Trophoblast cell (in vitro differentiated cells and primary cell): ENCODE data around the gene MUC4.
"Not testable (repeated sequence)": the region's sequence is repeated elsewhere in the genome, so short reads cannot be mapped to it uniquely, and the experiment has no call there.

ENCODE experiments used
- DNase-seq, 2 donors: peaks; one replicate each; pipeline ENCODE4 v3.0.0-alpha.2; 2016
- H2AFZ ChIP-seq: 2 replicates; pipeline ENCODE4 v1.6.1; 2013; ENCODE audit warnings: low read length, moderate library complexity, mild to moderate bottlenecking; ENCODE audit not compliant: insufficient read depth, poor library complexity
- H2AK5ac ChIP-seq: 2 replicates; pipeline ENCODE4 v1.6.1; 2013; ENCODE audit warnings: mild to moderate bottlenecking, low read length
- H2BK120ac ChIP-seq: 2 replicates; pipeline ENCODE4 v1.6.1; 2013; ENCODE audit warnings: low read length, mild to moderate bottlenecking, moderate library complexity; ENCODE audit not compliant: insufficient read depth, poor library complexity
- H2BK12ac ChIP-seq: 2 replicates; pipeline ENCODE4 v1.6.1; 2013; ENCODE audit warnings: mild to moderate bottlenecking, low read length, moderate library complexity
- H2BK5ac ChIP-seq: 2 replicates; pipeline ENCODE4 v1.6.1; 2013; ENCODE audit warnings: low read length, low read depth, moderate library complexity, mild to moderate bottlenecking; ENCODE audit not compliant: poor library complexity
- H3K14ac ChIP-seq: 2 replicates; pipeline ENCODE4 v1.6.1; 2013; ENCODE audit warnings: mild to moderate bottlenecking, low read length
- H3K18ac ChIP-seq: 2 replicates; pipeline ENCODE4 v1.6.1; 2013; ENCODE audit warnings: mild to moderate bottlenecking, low read length
- H3K23ac ChIP-seq: 2 replicates; pipeline ENCODE4 v1.6.1; 2013; ENCODE audit warnings: low read length
- H3K27ac ChIP-seq: 2 replicates; pipeline ENCODE4 v1.5.1; 2013; ENCODE audit warnings: low read depth, mild to moderate bottlenecking, inconsistent platforms, low read length, moderate library complexity
- H3K27me3 ChIP-seq: 2 replicates; pipeline ENCODE4 v1.6.1; 2013; ENCODE audit warnings: inconsistent platforms, mild to moderate bottlenecking, low read length, moderate library complexity; ENCODE audit not compliant: insufficient read depth
- H3K36me3 ChIP-seq, 2 experiments: 1 replicate in 1 of 2; 2 replicates in 1 of 2; pipeline ENCODE4 v1.6.1; 2013; ENCODE audit warnings: low read length in 2 of 2, mild to moderate bottlenecking in 2 of 2, moderate library complexity in 1 of 2; ENCODE audit not compliant: insufficient read depth in 2 of 2, control insufficient read depth in 1 of 2
- H3K4ac ChIP-seq: 2 replicates; pipeline ENCODE4 v1.6.1; 2013; ENCODE audit warnings: low read depth, mild to moderate bottlenecking, low read length, moderate library complexity
- H3K4me1 ChIP-seq, 2 experiments: 1 replicate in 1 of 2; 2 replicates in 1 of 2; pipeline ENCODE4 v1.6.1; 2013; ENCODE audit warnings: low read length in 2 of 2, mild to moderate bottlenecking in 2 of 2, moderate library complexity in 1 of 2; ENCODE audit not compliant: insufficient read depth in 2 of 2, control insufficient read depth in 1 of 2
- H3K4me2 ChIP-seq: 2 replicates; pipeline ENCODE4 v1.6.1; 2013; ENCODE audit warnings: inconsistent platforms, mild to moderate bottlenecking, low read length, moderate library complexity
- H3K4me3 ChIP-seq: 2 replicates; pipeline ENCODE4 v1.5.1; 2013; ENCODE audit warnings: mild to moderate bottlenecking, low read depth, low read length, inconsistent platforms
- H3K79me1 ChIP-seq: one replicate; pipeline ENCODE4 v1.6.1; 2013; ENCODE audit warnings: low read length
- H3K79me2 ChIP-seq: 2 replicates; pipeline ENCODE4 v1.6.1; 2013; ENCODE audit warnings: low read length, mild to moderate bottlenecking; ENCODE audit not compliant: control insufficient read depth, insufficient read depth, poor library complexity
- H3K9ac ChIP-seq: 2 replicates; pipeline ENCODE4 v1.6.1; 2013; ENCODE audit warnings: mild to moderate bottlenecking, low read length
- H3K9me3 ChIP-seq: 2 replicates; pipeline ENCODE4 v1.6.1; 2013; ENCODE audit warnings: low read depth, mild to moderate bottlenecking, control low read depth, inconsistent platforms, low read length; ENCODE audit not compliant: insufficient read depth
- H4K12ac ChIP-seq: 2 replicates; pipeline ENCODE4 v1.6.1; 2013; ENCODE audit warnings: low read depth, mild to moderate bottlenecking, low read length, moderate library complexity
- H4K8ac ChIP-seq: 2 replicates; pipeline ENCODE4 v1.6.1; 2013; ENCODE audit warnings: low read depth, mild to moderate bottlenecking, low read length, moderate library complexity
- H4K91ac ChIP-seq: one replicate; pipeline ENCODE4 v1.6.1; 2013; ENCODE audit warnings: low read depth, mild to moderate bottlenecking, low read length, moderate library complexity
- WGBS: extraction: QIAGEN DNeasy Blood & Tissue Kit; methylation state at CpG from one replicate; pipeline ENCODE4 v1.1.7; 2013; ENCODE audit warnings: missing lambda C conversion rate; ENCODE audit not compliant: insufficient read length, insufficient coverage; ENCODE audit errors: extremely low coverage; 5-methylcytosine and 5-hydroxymethylcytosine counted together

Gene MUC4

GRCh38 chr3:195714380-195715011, 97.2 kb downstream of the MUC4 start:
- Histone ChIP-seq H4K12ac (no peak overlapping the region), H4K8ac (no peak overlapping the region), H2BK5ac (no peak overlapping the region), H3K14ac (no peak overlapping the region), H3K79me1 (no peaks in the 10 kb centered on the region), H3K4me1 (peaks cover 0 to 2% of the 10 kb centered on the region in 2 experiments), H3K27ac (no peak overlapping the region), H3K36me3 (no peaks in the 10 kb centered on the region), H3K9ac (no peak overlapping the region), H2AFZ (no peak overlapping the region), H3K79me2 (no peaks in the 10 kb centered on the region), H3K23ac (no peak overlapping the region), H3K4me2 (no peak overlapping the region), H3K9me3 (peaks cover 4% of the 10 kb centered on the region), H2BK120ac (no peak overlapping the region), H3K18ac (no peak overlapping the region), H3K27me3 (no peaks in the 10 kb centered on the region), H2AK5ac (no peak overlapping the region), H3K4me3 (no peak overlapping the region), H2BK12ac (no peak overlapping the region), H3K4ac (no peak overlapping the region), H4K91ac (no peak overlapping the region)
- no CpG with 5 or more reads among the region's 6 CpGs for WGBS
- peak; percentile 59 to 78 for DNase-seq

GRCh38 chr3:195713150-195713549, 98.6 kb downstream of the MUC4 start:
- not testable (repeated sequence) for H3K4ac ChIP-seq, H3K14ac ChIP-seq, H2BK12ac ChIP-seq, H4K12ac ChIP-seq, H4K8ac ChIP-seq, H4K91ac ChIP-seq, H3K18ac ChIP-seq, H2BK120ac ChIP-seq, H3K4me1 ChIP-seq, H3K36me3 ChIP-seq, H3K4me2 ChIP-seq, H2BK5ac ChIP-seq, H3K27ac ChIP-seq, DNase-seq, H3K27me3 ChIP-seq, H3K79me1 ChIP-seq, H2AFZ ChIP-seq, H3K9ac ChIP-seq, H2AK5ac ChIP-seq, H3K79me2 ChIP-seq, H3K23ac ChIP-seq, H3K9me3 ChIP-seq
- no CpG with 5 or more reads among the region's 9 CpGs for WGBS
- peak overlapping the region; percentile 3 for H3K4me3 ChIP-seq

GRCh38 chr3:195712535-195712910, 99.2 kb downstream of the MUC4 start:
- WGBS: no CpG with 5 or more reads among the region's 8 CpGs
- H3K9ac ChIP-seq: not testable (repeated sequence)

DNA sequence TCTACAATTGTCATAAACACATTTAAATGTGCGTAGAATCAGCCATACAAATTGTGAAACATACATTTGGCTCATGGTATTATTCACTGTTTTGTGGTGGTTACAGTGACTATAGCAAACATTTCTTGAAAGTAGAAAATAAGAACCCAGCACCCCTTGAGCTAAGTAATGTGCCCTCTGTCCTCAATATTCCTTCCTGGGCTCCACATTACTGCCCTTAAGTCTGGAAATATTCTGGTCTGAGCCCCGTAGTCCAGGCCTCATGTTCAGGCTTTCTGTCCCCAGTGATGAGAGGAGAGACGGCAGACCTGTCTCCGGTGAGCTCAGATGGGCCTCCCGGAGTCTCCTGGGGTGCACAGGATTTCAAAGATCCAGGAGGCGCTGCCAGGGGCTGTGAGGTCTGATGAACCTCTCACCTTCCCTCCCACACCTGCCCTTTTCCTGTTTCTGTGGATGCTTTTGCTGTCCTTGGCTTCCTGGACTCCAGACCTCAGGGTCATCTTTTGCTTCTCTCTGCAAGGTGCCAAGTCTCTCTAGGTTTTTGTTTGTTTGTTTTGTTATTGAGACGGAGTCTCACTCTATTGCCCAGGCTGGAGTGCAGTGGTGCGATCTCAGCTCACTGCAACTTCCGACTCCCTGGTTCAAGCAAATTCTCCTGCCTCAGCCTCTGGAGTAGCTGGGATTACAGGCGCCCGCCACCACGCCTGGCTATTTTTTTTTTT, 99.8 kb downstream of the MUC4 start:
- Histone ChIP-seq H3K79me2 (no peaks in the 10 kb centered on the region), H3K14ac (no peak overlapping the region), H4K12ac (no peak overlapping the region), H2AK5ac (no peak overlapping the region), H2AFZ (no peak overlapping the region), H3K9ac (no peak overlapping the region), H2BK5ac (no peak overlapping the region), H3K4ac (no peak overlapping the region), H4K91ac (no peak overlapping the region), H3K4me1 (no peaks in the 10 kb centered on the region), H3K23ac (no peak overlapping the region), H3K9me3 (peaks cover 6% of the 10 kb centered on the region), H3K18ac (no peak overlapping the region), H4K8ac (no peak overlapping the region), H3K27me3 (no peaks in the 10 kb centered on the region), H3K4me2 (no peak overlapping the region), H2BK12ac (no peak overlapping the region), H3K4me3 (no peak overlapping the region), H3K36me3 (no peaks in the 10 kb centered on the region), H3K27ac (no peak overlapping the region), H3K79me1 (no peaks in the 10 kb centered on the region), H2BK120ac (no peak overlapping the region)
- no peak for DNase-seq
- WGBS: no CpG with 5 or more reads among the region's 12 CpGs

More at GRCh38 chr3:195712535-195712910, 99.2 kb downstream of the MUC4 start:
- H2AK5ac ChIP-seq, H3K79me1 ChIP-seq, H4K12ac ChIP-seq, H2BK5ac ChIP-seq, H3K27me3 ChIP-seq, H2AFZ ChIP-seq, H3K27ac ChIP-seq, H3K4me2 ChIP-seq, H3K14ac ChIP-seq, H3K23ac ChIP-seq, H3K4me3 ChIP-seq, H2BK12ac ChIP-seq, H4K8ac ChIP-seq, H3K9me3 ChIP-seq, H3K4ac ChIP-seq, DNase-seq, H3K79me2 ChIP-seq, H3K18ac ChIP-seq, H4K91ac ChIP-seq, H3K36me3 ChIP-seq, H2BK120ac ChIP-seq, H3K4me1 ChIP-seq: not testable (repeated sequence)
